HCT116 (cell line): ENCODE data around the gene FOXN3. TPM values are rescaled to one million over a fixed set of nuclear protein-coding genes. Genes with fewer than 3 reads are reported as not detected.

ENCODE experiments used
- CTCF ChIP-seq, 3 experiments: fragments of 200-600 bp in 1 of 3; sonication (generic) in 1 of 3; IDR thresholded peaks in 2 of 3; conservative IDR thresholded peaks in 1 of 3; 2 replicates each; pipeline ENCODE4 v1.5.1; 2012 to 2017; ENCODE audit warnings: low read depth in 2 of 3, low read length in 2 of 3, antibody characterized with exemption in 1 of 3, borderline replicate concordance in 1 of 3, control low read depth in 1 of 3, mild to moderate bottlenecking in 1 of 3, mixed read lengths in 1 of 3, mixed run types in 1 of 3, moderate library complexity in 1 of 3; ENCODE audit not compliant: insufficient read depth in 1 of 3
- FOSL1 ChIP-seq: IDR thresholded peaks from 2 replicates; pipeline ENCODE4 v1.6.1; 2012; ENCODE audit warnings: low read depth
- POLR2AphosphoS5 ChIP-seq: IDR thresholded peaks from 2 replicates; pipeline ENCODE4 v1.6.1; 2011; ENCODE audit warnings: mild to moderate bottlenecking, low read depth, low read length, moderate library complexity
- REST ChIP-seq: IDR thresholded peaks from 2 replicates; pipeline ENCODE4 v1.6.1; 2012; ENCODE audit warnings: low read depth
- total RNA-seq: library from RNA; stranded (reverse); gene quantifications from one replicate; pipeline ENCODE4 v1.2.1, GENCODE V29; 2021; ENCODE audit not compliant: unreplicated experiment
- TF ChIP-seq, protein P1 (sequence below): IDR thresholded peaks from 2 replicates; pipeline ENCODE4 v1.6.1; 2012

The FOXN3 gene
- total RNA-seq, 1 experiment from 2014 or later: 20.0 TPM

DNA sequence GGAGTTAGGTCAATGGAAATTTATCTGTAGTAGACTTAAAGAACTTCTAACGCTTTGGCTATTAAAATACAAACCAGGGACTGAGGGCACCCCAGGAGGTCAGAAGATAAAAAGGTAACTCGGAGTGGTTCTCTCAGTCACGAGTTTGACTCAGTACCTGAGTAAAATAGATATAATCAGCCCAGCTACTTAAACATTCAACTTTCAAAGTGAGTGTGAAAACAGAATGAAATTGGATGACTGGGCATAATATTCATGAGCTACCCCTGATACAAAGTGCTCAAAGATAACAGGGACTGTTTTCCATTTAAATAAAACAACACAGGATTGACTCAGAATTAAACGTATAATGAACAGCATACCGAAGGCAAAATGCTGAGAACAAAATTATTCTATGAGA, 75.0 kb downstream of the FOXN3 start (continued):
- no peak for TF ChIP-seq REST
- TF ChIP-seq FOSL1: no peak
- no peak for TF ChIP-seq CTCF (IDR thresholded peaks at IDR 0.05 in 2 of 3, conservative IDR thresholded peaks at IDR 0.05 in 1 of 3; ENCODE audit: borderline replicate concordance in 1 of 3, insufficient read depth in 1 of 3, low read depth in 2 of 3, low read length in 2 of 3)
- no peak for TF ChIP-seq POLR2AphosphoS5
- TF ChIP-seq, protein P1, sequence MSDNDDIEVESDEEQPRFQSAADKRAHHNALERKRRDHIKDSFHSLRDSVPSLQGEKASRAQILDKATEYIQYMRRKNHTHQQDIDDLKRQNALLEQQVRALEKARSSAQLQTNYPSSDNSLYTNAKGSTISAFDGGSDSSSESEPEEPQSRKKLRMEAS: no peak
